HEK293 (cell line): ENCODE results near the gene SERAC1.

Experiments used
- CTCF ChIA-PET: fragments of 350-600 bp; formaldehyde crosslinking; extraction: SDS; loops from one replicate; lab custom pipeline; 2021; ENCODE audit warnings: antibody characterized with exemption; lab: Yijun Ruan, JAX
- POLR2A ChIA-PET: fragments of 300-600 bp; formaldehyde crosslinking; extraction: SDS; loops from one replicate; lab custom pipeline; 2020; ENCODE audit warnings: antibody characterized with exemption, inconsistent platforms; lab: Yijun Ruan, JAX
- H3K27ac ChIP-seq: fragments of 200-500 bp; sonication (Bioruptor generic); 2 replicates; pipeline ENCODE4 v1.5.1; 2014; ENCODE audit warnings: low read depth, low read length, control low read depth, inconsistent platforms; ENCODE audit errors: extremely low read depth
- H3K36me3 ChIP-seq, 2 experiments: fragments of 200-500 bp in 1 of 2; sonication (Bioruptor generic) in 1 of 2; 1 replicate in 1 of 2; 2 replicates in 1 of 2; pipeline ENCODE4 v1.5.1; 2014 to 2017; ENCODE audit warnings: inconsistent platforms in 2 of 2, low read length in 2 of 2; ENCODE audit not compliant: control insufficient read depth in 2 of 2, insufficient read depth in 1 of 2
- H3K4me1 ChIP-seq: fragments of 200-500 bp; sonication (Bioruptor generic); 2 replicates; pipeline ENCODE4 v1.5.1; 2014; ENCODE audit warnings: mild to moderate bottlenecking, low read length, inconsistent platforms; ENCODE audit not compliant: control insufficient read depth, insufficient read depth
- H3K4me3 ChIP-seq: 2 replicates; pipeline ENCODE4 v1.5.1; 2011; ENCODE audit warnings: low read depth, mild to moderate bottlenecking, control low read depth, low read length, moderate library complexity
- H3K9me3 ChIP-seq: fragments of 200-500 bp; sonication (Bioruptor generic); 2 replicates; pipeline ENCODE4 v1.5.1; 2014; ENCODE audit warnings: low read depth, low read length, inconsistent platforms; ENCODE audit not compliant: control insufficient read depth, insufficient read depth
- BCL11A ChIP-seq: fragments of 450-650 bp; formaldehyde crosslinking; IDR thresholded peaks from 2 replicates; pipeline ENCODE4 v1.5.1; 2016; ENCODE audit warnings: low read depth, missing biosample characterization, missing genetic modification characterization
- BCL6B ChIP-seq: fragments of 450-650 bp; formaldehyde crosslinking; IDR thresholded peaks from 2 replicates; pipeline ENCODE4 v1.5.1; 2017; ENCODE audit warnings: missing biosample characterization, missing genetic modification characterization
- FEZF1 ChIP-seq: fragments of 450-650 bp; formaldehyde crosslinking; IDR thresholded peaks from 2 replicates; pipeline ENCODE4 v1.5.1; 2016; ENCODE audit warnings: missing biosample characterization, missing genetic modification characterization
- GFI1B ChIP-seq: fragments of 450-650 bp; formaldehyde crosslinking; IDR thresholded peaks from 2 replicates; pipeline ENCODE4 v1.5.1; 2016; ENCODE audit warnings: missing biosample characterization, missing genetic modification characterization
- GLIS1 ChIP-seq: fragments of 450-650 bp; formaldehyde crosslinking; IDR thresholded peaks from 2 replicates; pipeline ENCODE4 v1.5.1; 2016; ENCODE audit warnings: missing biosample characterization, missing genetic modification characterization
- KLF9 ChIP-seq: fragments of 450-650 bp; formaldehyde crosslinking; IDR thresholded peaks from 2 replicates; pipeline ENCODE4 v1.5.1; 2016; ENCODE audit warnings: missing biosample characterization, missing genetic modification characterization, low read depth
- REST ChIP-seq: fragments of 450-650 bp; formaldehyde crosslinking; IDR thresholded peaks from 2 replicates; pipeline ENCODE4 v1.5.1; 2016; ENCODE audit warnings: missing biosample characterization, missing genetic modification characterization
- SP2 ChIP-seq: fragments of 450-650 bp; formaldehyde crosslinking; IDR thresholded peaks from 2 replicates; pipeline ENCODE4 v1.5.1; 2016; ENCODE audit warnings: missing biosample characterization, missing genetic modification characterization
- YY2 ChIP-seq: fragments of 450-650 bp; formaldehyde crosslinking; IDR thresholded peaks from 2 replicates; pipeline ENCODE4 v1.5.1; 2016; ENCODE audit warnings: missing biosample characterization, missing genetic modification characterization
- ZBTB11 ChIP-seq: fragments of 450-650 bp; formaldehyde crosslinking; conservative IDR thresholded peaks from 2 replicates; pipeline ENCODE4 v1.5.1; 2016; ENCODE audit warnings: low read depth, missing biosample characterization, missing genetic modification characterization
- ZBTB7A ChIP-seq: fragments of 450-650 bp; formaldehyde crosslinking; IDR thresholded peaks from 2 replicates; pipeline ENCODE4 v1.5.1; 2016; ENCODE audit warnings: low read depth, missing biosample characterization, missing genetic modification characterization
- ZBTB8A ChIP-seq: fragments of 450-650 bp; formaldehyde crosslinking; IDR thresholded peaks from 2 replicates; pipeline ENCODE4 v1.5.1; 2016; ENCODE audit warnings: missing biosample characterization, missing genetic modification characterization
- ZEB2 ChIP-seq: fragments of 450-650 bp; formaldehyde crosslinking; IDR thresholded peaks from 2 replicates; pipeline ENCODE4 v1.5.1; 2016; ENCODE audit warnings: missing biosample characterization, missing genetic modification characterization
- ZFP41 ChIP-seq: fragments of 450-650 bp; formaldehyde crosslinking; IDR thresholded peaks from 2 replicates; pipeline ENCODE4 v1.5.1; 2016; ENCODE audit warnings: missing biosample characterization, missing genetic modification characterization, borderline replicate concordance
- ZNF10 ChIP-seq: fragments of 450-650 bp; formaldehyde crosslinking; IDR thresholded peaks from 2 replicates; pipeline ENCODE4 v1.5.1; 2017; ENCODE audit warnings: missing biosample characterization, missing genetic modification characterization
- ZNF133 ChIP-seq: fragments of 450-650 bp; formaldehyde crosslinking; IDR thresholded peaks from 2 replicates; pipeline ENCODE4 v1.5.1; 2016; ENCODE audit warnings: missing biosample characterization, missing genetic modification characterization
- ZNF146 ChIP-seq: fragments of 450-650 bp; formaldehyde crosslinking; IDR thresholded peaks from 2 replicates; pipeline ENCODE4 v1.5.1; 2016; ENCODE audit warnings: missing biosample characterization, missing genetic modification characterization
- ZNF2 ChIP-seq: fragments of 450-650 bp; formaldehyde crosslinking; IDR thresholded peaks from 2 replicates; pipeline ENCODE4 v1.5.1; 2016; ENCODE audit warnings: missing biosample characterization, missing genetic modification characterization
- ZNF549 ChIP-seq: fragments of 450-650 bp; IDR thresholded peaks from 2 replicates; pipeline ENCODE4 v1.5.1; 2018; ENCODE audit warnings: missing biosample characterization, missing genetic modification characterization, mild to moderate bottlenecking, inconsistent platforms, moderate library complexity
- ZNF600 ChIP-seq: fragments of 450-650 bp; formaldehyde crosslinking; IDR thresholded peaks from 2 replicates; pipeline ENCODE4 v1.5.1; 2016; ENCODE audit warnings: missing biosample characterization, missing genetic modification characterization
- ZNF610 ChIP-seq: fragments of 450-650 bp; formaldehyde crosslinking; IDR thresholded peaks from 2 replicates; pipeline ENCODE4 v1.5.1; 2016; ENCODE audit warnings: missing biosample characterization, missing genetic modification characterization, borderline replicate concordance
- ZNF701 ChIP-seq: fragments of 450-650 bp; formaldehyde crosslinking; IDR thresholded peaks from 2 replicates; pipeline ENCODE4 v1.5.1; 2016; ENCODE audit warnings: missing biosample characterization, missing genetic modification characterization
- ZNF830 ChIP-seq: fragments of 450-650 bp; IDR thresholded peaks from 2 replicates; pipeline ENCODE4 v1.5.0; 2018; ENCODE audit warnings: missing biosample characterization, missing genetic modification characterization, low read depth, mild to moderate bottlenecking, moderate library complexity
- ZSCAN18 ChIP-seq: fragments of 450-650 bp; formaldehyde crosslinking; IDR thresholded peaks from 2 replicates; pipeline ENCODE4 v1.5.1; 2016; ENCODE audit warnings: missing biosample characterization, missing genetic modification characterization
- ZXDB ChIP-seq: fragments of 450-650 bp; formaldehyde crosslinking; IDR thresholded peaks from 2 replicates; pipeline ENCODE4 v1.5.1; 2016; ENCODE audit warnings: missing biosample characterization, missing genetic modification characterization

Gene SERAC1

GRCh38 chr6:158207422-158207788 lies 39.3 kb upstream of the SERAC1 start (continued):
- TF ChIP-seq YY2 (tag by site-specific recombination) (no peak), GLIS1 (tag by site-specific recombination) (no peak), KLF9 (tag by site-specific recombination) (no peak), ZNF701 (tag by site-specific recombination) (no peak), ZEB2 (tag by site-specific recombination) (no peak), SP2 (tag by site-specific recombination) (no peak), ZBTB8A (tag by site-specific recombination) (no peak), REST (tag by site-specific recombination) (no peak), BCL6B (tag by site-specific recombination) (no peak), FEZF1 (tag by site-specific recombination) (no peak)

- Histone ChIP-seq H3K4me1 (no peaks in the 10 kb centered on the region), H3K9me3 (no peaks in the 10 kb centered on the region), H3K36me3 (no peaks in the 10 kb centered on the region), H3K4me3 (no peak overlapping the region), H3K27ac (no peak overlapping the region)
- ChIA-PET POLR2A (interaction anchor here (0.6 kb wide), 1 partner anchor 612 kb away, joined by 3 read pairs; the partner anchor contains the start of gene EZR), CTCF (interaction anchor here (0.6 to 4.1 kb wide), 14 partner anchors 9 to 903 kb away, joined by 3 to 39 read pairs (median 5); no protein-coding TSS in a partner anchor)
- TF ChIP-seq BCL11A (tag by site-specific recombination) = no peak
- TF ChIP-seq ZFP41 (tag by site-specific recombination) = no peak
- TF ChIP-seq ZXDB (tag by site-specific recombination) = no peak
- no peak for TF ChIP-seq ZNF133 (tag by site-specific recombination)
- no peak for TF ChIP-seq ZEB2 (tag by site-specific recombination)
- no peak for TF ChIP-seq ZNF610 (tag by site-specific recombination)
- no peak for TF ChIP-seq ZSCAN18 (tag by site-specific recombination)
- no peak for TF ChIP-seq ZBTB7A (tag by site-specific recombination)
- no peak for TF ChIP-seq ZNF830 (tag by site-specific recombination)
- no peak for TF ChIP-seq ZBTB11 (tag by site-specific recombination)
- TF ChIP-seq ZNF146 (tag by site-specific recombination) = no peak
- TF ChIP-seq GFI1B = no peak
- no peak for TF ChIP-seq ZNF549 (tag by site-specific recombination)
- TF ChIP-seq ZNF600 = no peak
- TF ChIP-seq ZNF2 (tag by site-specific recombination) = no peak
- no peak for TF ChIP-seq ZNF10 (tag by site-specific recombination)
Observed at GRCh38 chr6:158206740-158207421, 38.8 kb upstream of the SERAC1 start.
